Parathyroid adenoma (tissue), 2 donors: Measurements from ENCODE around the gene ASB10.

Experiments
- H2AFZ ChIP-seq: fragments of 300-600 bp; sonication (generic); one replicate; pipeline ENCODE4 v1.7.0; 2017; ENCODE audit warnings: antibody characterized with exemption, mild to moderate bottlenecking
- H3K27ac ChIP-seq: fragments of 300-600 bp; sonication (generic); one replicate; pipeline ENCODE4 v1.7.0; 2017
- H3K27me3 ChIP-seq: fragments of 300-600 bp; sonication (generic); one replicate; pipeline ENCODE4 v1.7.0; 2017; ENCODE audit warnings: low read length; ENCODE audit not compliant: control insufficient read depth, insufficient read depth
- H3K36me3 ChIP-seq: fragments of 300-600 bp; sonication (generic); one replicate; pipeline ENCODE4 v1.7.0; 2017; ENCODE audit warnings: low read length; ENCODE audit not compliant: control insufficient read depth, insufficient read depth
- H3K4me1 ChIP-seq: fragments of 300-600 bp; sonication (generic); one replicate; pipeline ENCODE4 v1.7.0; 2017; ENCODE audit warnings: control low read depth
- H3K4me2 ChIP-seq: fragments of 300-600 bp; sonication (generic); one replicate; pipeline ENCODE4 v1.7.0; 2017; ENCODE audit warnings: low read length
- H3K4me3 ChIP-seq: fragments of 300-600 bp; sonication (generic); one replicate; pipeline ENCODE4 v1.7.0; 2017; ENCODE audit warnings: low read depth, low read length
- H3K79me2 ChIP-seq: fragments of 300-600 bp; sonication (generic); one replicate; pipeline ENCODE4 v1.7.0; 2017; ENCODE audit warnings: control low read depth
- H3K9ac ChIP-seq: fragments of 300-600 bp; sonication (generic); one replicate; pipeline ENCODE4 v1.7.0; 2017; ENCODE audit warnings: mild to moderate bottlenecking
- H3K9me3 ChIP-seq: fragments of 300-600 bp; sonication (generic); one replicate; pipeline ENCODE4 v1.7.0; 2017; ENCODE audit warnings: low read length; ENCODE audit not compliant: control insufficient read depth
- CTCF ChIP-seq: fragments of 300-600 bp; sonication (generic); IDR thresholded peaks from one replicate; pipeline ENCODE4 v1.7.0; 2017; ENCODE audit warnings: antibody characterized with exemption, mild to moderate bottlenecking
- donor health status: primary hyperparathyroidism.

Gene ASB10

GRCh38 chr7:151186640-151187408 is at the start of gene ASB10:
ASB10 (minus strand) TSS chr7:151187250; CDS start chr7:151187130, 120 bp downstream.
- no peaks in the 10 kb centered on the region for H3K9me3 ChIP-seq
- no peaks in the 10 kb centered on the region for H3K36me3 ChIP-seq
- H2AFZ ChIP-seq: no peak within 1 kb of the TSS
- no peak within 1 kb of the TSS for H3K4me3 ChIP-seq
- TF ChIP-seq CTCF: no peak
- no peaks in the 10 kb centered on the region for H3K79me2 ChIP-seq
- no peaks in the 10 kb centered on the region for H3K4me1 ChIP-seq
- no peak within 1 kb of the TSS for H3K4me2 ChIP-seq
- H3K27me3 ChIP-seq: no peaks in the 10 kb centered on the region
- no peak within 1 kb of the TSS for H3K27ac ChIP-seq
- H3K9ac ChIP-seq: no peak within 1 kb of the TSS

- Histone ChIP-seq H3K27ac (no peak overlapping the region), H3K79me2 (peaks cover 25% of the 10 kb centered on the region), H2AFZ (no peak overlapping the region), H3K9me3 (no peaks in the 10 kb centered on the region), H3K27me3 (no peaks in the 10 kb centered on the region), H3K4me2 (no peak overlapping the region), H3K36me3 (no peaks in the 10 kb centered on the region), H3K4me3 (no peak overlapping the region), H3K4me1 (peaks cover 15% of the 10 kb centered on the region), H3K9ac (no peak overlapping the region)
- no peak for TF ChIP-seq CTCF
These were observed 49.4 kb upstream of the ASB10 start for GRCh38 chr7:151236406-151236805.

- no peaks in the 10 kb centered on the region for H3K36me3 ChIP-seq
- H2AFZ ChIP-seq: no peak overlapping the region
- H3K27me3 ChIP-seq: no peaks in the 10 kb centered on the region
- H3K4me2 ChIP-seq: no peak overlapping the region
- H3K9me3 ChIP-seq: no peaks in the 10 kb centered on the region
- peaks cover 25% of the 10 kb centered on the region for H3K79me2 ChIP-seq
- no peak overlapping the region for H3K4me3 ChIP-seq
- peaks cover 17% of the 10 kb centered on the region for H3K4me1 ChIP-seq
- TF ChIP-seq CTCF: no peak
- no peak overlapping the region for H3K27ac ChIP-seq
- no peak overlapping the region for H3K9ac ChIP-seq
These were observed 48.2 kb upstream of the ASB10 start for GRCh38 chr7:151235091-151235787.

- Histone ChIP-seq H3K79me2 (peaks cover 27% of the 10 kb centered on the region), H3K4me2 (peak overlapping the region; percentile 62), H3K9me3 (no peaks in the 10 kb centered on the region), H3K36me3 (no peaks in the 10 kb centered on the region), H3K4me3 (peak overlapping the region; percentile 87), H2AFZ (no peak overlapping the region), H3K9ac (no peak overlapping the region), H3K27me3 (no peaks in the 10 kb centered on the region), H3K4me1 (peaks cover 17% of the 10 kb centered on the region), H3K27ac (peak overlapping the region; percentile 81)
- TF ChIP-seq CTCF: no peak
These were observed 46.8 kb upstream of the ASB10 start for GRCh38 chr7:151233804-151234203.
